Measurements from ENCODE around the gene FOXP2.
A peak's percentile ranks its signal among the peaks of the same experiment; 100 is the strongest.
"Not testable (repeated sequence)": the region's sequence is repeated elsewhere in the genome, so short reads cannot be mapped to it uniquely, and the experiment has no call there.

The FOXP2 gene

DNA sequence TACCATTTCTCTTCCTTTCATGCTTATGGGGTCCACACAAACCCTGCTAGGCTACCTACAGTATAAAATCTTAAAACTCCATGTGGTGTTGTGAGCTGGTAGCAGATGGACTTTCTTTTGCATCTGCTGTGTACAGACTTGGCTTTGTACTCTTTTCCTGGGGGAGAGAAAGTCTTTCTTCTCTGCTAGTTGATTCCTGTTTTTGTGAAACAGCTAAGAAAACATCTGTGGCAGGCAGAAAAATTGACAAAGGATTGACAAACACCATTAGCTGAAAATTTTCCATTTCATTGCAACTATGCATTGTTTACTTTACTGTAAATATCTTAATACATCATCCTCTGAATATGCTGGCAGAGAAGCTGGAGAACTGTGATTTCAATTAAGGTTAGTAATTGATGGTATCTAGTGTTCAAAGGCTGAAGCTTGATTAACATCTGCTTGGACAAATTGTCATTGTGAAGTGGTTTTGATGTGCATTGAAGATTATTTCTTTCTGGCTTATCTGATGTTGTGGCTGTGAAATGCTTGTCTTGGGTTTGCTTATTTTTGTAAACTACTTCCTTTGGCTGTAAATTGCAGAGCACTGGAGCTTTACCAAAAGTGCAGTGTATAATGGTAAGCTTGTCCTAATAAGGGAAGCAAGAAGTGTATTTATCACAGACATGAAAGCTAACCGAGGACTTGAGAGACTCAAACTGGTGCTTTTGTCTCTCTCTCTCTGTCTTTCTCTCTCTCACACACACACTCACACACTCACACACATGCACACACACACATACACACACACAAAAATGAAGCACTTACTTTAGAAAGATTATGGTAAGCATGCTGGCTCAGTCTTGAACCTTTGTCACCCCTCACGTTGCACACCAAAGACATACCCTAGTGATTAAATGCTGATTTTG, at the start of gene FOXP2:
FOXP2 (plus strand) TSS at position 660 of the 908 bp plus-strand sequence. CDS start 11,697 bp downstream, outside the sequence.
- DNase-seq (ENCODE audit: low spot score) = no peak

DNA sequence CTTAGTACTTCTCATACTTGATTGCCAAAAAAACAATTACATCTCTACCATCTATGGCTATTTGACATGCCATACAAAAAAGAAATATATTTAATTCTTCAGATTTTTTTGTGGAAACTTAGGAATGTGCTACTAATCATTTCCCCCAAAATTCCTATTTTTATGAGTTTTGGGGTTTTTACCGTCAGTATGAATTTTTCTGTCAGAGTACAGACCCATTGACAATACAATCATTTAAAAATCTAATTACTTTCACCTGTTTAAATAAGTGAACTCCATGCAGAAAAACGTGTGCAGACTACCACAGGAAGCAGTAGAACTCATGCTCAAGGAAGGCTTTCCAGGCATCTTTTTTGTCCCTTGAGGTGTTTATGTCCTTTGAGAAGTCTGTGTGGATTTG, 48.8 kb upstream of the FOXP2 start:
- no peak for DNase-seq (ENCODE audit: low spot score)

DNA sequence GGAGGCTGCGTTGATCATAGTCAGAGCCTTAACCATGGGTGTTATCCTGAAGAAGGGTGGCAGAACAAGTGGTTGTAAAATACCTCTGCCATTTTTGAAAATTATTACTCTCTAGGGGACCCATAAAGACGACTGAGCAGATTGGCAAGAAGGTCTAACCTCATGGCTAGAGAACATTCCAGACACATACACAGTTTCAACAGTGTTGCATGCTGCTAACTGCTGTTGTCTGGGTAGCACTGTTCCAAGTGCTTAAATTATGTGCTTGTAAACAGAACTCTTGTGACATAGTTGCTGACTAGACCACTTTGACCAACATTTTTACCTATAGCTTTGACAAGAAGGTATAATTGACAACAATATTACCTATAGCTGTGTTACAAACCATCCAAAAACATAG, 46.1 kb upstream of the FOXP2 start:
- DNase-seq (ENCODE audit: low spot score) = no peak

DNA sequence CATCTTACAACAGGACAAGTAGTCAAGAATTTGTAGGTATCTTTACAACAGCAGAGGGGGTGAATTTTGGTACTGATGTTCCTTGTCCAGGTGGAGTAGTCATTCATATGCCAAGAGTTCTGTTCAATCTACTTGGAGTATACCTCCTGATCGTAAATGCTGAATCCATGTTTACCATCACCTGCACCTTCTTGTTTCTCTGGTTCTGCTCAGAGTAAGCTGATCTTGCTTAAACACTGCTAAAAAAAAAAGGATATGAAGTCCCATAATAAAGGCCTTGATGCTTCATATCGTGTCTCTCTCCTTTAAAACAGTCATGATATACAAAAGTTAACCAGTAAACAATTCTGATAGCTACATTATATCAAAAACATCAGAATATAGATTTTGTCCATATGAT, 45.3 kb upstream of the FOXP2 start:
- no peak for DNase-seq (ENCODE audit: low spot score)

DNA sequence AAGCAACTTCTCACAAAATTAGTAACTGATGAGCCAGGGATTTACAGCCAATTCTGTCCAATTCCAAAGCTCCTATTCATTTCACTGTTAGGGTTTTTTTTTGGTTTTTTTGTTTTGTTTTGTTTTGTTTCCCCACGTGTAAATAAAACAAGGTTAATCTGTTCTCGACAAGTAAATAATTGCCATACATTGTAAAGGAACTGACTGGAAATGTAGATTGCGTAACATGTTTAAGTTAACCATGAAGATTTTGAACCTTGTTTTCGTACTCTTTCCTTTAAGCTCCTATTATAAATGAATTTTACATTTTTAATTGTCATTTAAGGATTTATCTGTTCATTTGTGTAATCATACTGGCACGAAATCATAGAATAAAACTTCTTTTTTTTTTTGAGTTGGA, 42.0 kb upstream of the FOXP2 start:
- no peak for DNase-seq (ENCODE audit: low spot score)

DNA sequence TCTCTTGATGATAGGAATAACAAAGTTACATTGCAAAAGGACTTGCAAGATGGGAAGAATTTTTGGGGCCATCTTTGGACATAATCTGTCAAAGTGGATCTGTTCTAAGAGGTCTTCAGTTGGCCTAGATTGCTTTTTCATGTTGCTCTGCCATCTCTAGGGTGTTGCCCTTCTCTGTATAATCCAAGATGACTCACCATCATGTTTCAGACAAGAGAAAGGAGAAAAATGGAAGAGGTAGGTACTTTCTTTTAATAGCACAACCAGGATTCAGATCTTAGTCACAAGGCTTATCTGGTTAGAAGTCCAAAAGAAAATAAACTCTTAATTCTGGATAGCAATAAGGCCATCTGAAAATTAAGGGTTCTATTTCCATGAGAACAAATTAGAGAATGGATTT, 38.7 kb upstream of the FOXP2 start:
- DNase-seq (ENCODE audit: low spot score) = no peak

DNA sequence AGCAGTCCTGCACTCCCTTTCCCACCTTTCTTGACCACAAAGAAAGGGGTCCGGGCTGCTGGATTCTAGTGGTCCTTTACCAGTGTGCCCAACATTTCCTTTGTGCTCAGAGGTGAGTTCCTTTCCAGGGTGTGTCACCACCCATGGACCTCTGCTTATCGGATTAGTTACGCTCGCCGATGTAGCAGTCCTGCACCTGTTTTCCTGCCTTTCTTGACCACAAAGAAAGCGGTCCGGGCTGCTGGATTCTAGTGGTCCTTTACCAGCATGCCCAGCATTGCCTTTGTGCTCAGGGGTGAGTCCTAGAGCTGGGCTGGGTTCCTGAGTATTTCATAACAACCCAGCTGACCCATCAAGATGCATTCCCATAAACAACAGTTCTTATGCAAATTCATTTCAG, 30.7 kb upstream of the FOXP2 start:
- DNase-seq (ENCODE audit: low spot score) = not testable (repeated sequence)

DNA sequence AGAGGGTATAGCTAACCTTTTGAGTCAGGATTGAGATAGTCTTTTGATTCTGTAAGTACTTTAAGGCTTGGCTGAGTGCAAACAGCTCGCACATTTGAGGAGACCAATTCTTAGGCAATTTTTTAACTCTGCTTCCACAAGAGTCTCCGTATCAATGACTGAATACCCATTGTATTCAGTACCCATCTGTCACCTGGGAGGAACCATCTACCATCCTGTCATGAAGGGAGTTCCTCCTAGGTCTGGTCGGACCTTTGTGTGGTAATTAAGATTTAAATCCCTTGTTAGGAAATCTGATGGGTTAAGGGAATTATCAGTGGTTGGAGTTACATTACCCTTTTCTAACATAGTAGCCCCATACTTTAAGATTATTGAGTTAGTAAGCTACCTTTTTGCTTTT, 30.3 kb upstream of the FOXP2 start:
- DNase-seq (ENCODE audit: low spot score) = not testable (repeated sequence)

DNA sequence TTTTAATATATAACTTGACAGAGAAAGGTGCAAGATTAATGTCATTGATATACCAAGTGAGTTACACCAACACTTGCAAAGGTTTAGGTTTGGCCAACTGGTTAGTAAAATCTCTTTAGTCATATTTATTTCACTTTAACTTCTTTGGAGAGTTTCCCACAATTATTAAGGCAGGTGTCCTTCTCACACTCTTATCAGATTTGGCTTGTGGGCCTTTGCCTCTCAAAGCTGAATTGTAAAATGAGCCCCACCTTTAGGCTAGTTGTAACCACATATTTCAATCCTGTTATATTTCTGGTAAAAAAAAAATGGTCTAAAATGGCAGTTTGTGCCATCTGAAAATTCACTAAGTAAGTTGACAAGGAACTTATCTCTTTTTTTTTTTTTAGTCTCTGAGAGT, 26.6 kb upstream of the FOXP2 start:
- no peak for DNase-seq (ENCODE audit: low spot score)

DNA sequence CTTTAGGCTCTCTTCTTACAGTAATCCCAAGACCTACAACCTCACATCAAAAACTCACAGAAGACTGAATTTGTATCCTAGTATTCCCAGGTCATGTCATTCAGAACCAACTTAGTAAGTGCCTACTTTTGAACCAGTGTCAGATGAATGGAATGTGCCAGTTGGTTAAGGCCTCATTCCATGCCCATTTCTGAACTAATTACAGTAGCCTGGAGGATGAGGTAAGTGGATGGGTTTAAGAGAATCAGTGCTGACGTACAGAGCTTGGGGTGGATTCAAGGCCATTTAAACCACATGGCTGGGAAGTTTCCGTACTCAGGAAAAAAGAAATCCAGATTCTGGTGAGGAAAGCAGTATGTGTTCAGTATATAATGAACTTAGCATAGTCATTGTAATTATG, 21.9 kb upstream of the FOXP2 start:
- DNase-seq (ENCODE audit: low spot score) = no peak

DNA sequence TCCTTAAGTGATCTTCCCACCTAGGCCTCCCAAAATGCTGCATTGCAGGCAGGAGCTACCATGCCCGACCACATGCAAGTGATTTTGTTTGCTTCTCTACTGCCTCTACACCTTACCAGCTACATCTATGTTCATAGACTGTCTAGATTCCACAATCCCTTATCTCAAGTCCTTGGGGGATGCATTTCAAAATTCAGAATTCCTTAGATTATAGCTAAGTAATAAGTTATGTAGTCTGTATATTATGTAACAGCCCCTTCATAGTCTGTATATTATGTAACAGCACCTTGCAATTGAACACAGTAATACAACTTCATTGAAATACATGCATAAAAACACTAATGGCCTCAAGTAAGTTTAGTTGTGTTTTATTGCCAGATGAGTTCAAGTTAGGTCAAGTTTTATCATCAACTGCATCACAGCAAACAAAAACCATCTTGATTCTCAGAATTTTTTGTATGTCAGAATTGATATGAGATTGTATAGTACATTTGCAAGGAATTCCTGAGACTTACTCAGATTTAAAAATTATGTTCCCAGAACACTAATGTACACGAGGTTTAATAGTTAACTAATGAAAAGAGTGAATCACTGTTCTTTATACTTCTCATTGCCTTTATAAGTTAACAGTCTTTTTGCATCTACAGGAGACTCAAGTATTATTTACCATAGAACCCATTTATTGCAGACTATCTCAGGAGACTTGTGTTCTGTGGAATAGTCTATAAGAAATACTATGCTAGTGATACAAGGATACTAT, 11.6 kb upstream of the FOXP2 start:
- no peak for DNase-seq (ENCODE audit: low spot score)

DNA sequence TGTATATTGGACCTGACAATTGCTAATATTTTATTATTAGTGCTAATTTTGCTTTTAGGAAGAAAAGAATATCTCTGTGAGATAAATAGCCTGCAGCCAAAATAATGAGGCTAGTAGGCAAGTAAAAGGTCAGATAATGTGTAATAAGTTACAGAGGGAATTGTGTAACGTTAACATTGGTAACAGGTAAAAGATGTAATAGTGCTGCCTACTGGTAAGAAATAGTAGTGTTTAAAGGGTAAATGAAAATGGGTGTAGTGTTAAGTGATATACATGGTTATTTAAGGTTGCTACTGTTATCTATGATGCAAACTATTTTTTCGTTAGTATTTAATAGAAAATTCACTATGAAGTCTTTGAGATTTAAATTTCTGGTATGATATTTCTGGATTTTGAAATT, 9.2 kb upstream of the FOXP2 start:
- DNase-seq (ENCODE audit: low spot score) = no peak

DNA sequence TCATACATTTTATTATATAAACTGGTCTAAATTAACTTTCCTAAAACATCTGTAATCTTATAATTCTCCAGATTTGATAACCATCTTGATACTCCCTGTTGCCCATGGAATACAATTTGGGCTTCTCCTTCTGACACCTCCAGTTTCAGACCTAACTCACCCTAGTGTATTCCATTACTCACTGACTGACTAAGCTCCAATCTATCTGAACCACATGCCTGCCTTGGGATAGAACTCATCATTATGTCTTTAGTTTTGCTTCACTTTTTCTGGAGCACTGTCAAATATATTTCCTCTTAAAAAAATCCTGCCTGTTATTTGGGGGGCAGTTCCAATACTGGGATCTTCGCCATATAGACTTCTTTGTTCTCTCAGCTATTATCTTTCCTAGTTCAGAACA, 4.9 kb upstream of the FOXP2 start:
- peak; percentile 26 for DNase-seq (ENCODE audit: low spot score)

DNA sequence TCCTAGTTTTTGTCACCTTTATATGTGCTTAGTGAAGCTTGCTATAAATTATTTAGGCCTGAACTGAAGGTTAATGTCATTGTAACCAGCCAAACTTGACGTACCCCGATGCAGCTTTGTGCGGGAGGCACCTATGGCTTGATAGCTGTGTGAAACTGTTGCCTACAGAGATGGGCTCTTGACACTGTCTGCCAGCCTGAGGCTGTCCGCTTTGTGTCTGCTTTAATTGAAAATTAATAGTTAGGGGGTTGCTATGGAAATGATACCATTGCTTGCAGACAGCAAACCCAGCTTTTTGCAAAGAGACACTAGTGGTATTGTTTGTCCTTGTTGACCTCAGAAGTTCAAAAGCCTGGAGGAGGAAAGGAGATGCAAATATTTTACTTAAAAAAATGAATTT, 2.1 kb upstream of the FOXP2 start:
- DNase-seq (ENCODE audit: low spot score) = no peak

DNA sequence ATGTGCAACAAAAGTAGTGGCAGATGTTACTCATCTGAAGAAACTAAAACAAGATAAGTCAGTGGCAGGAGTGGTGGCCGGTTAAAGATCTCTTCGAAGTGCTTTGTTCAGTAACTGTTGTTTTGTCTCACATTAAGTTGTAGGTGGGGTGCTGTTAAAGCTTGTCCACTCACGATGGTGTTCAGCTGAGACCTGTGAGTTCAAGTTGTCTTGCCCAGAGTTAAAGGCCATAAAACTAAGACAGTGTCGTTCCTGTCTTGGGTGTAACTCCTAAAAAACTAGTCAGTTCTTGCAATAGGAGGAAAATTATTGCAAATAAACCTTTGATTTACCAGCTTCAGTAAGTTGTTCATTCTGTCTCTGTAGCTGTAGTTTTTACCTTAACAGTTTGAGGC, 857 bp upstream of the FOXP2 start:
- DNase-seq (ENCODE audit: low spot score) = no peak

DNA sequence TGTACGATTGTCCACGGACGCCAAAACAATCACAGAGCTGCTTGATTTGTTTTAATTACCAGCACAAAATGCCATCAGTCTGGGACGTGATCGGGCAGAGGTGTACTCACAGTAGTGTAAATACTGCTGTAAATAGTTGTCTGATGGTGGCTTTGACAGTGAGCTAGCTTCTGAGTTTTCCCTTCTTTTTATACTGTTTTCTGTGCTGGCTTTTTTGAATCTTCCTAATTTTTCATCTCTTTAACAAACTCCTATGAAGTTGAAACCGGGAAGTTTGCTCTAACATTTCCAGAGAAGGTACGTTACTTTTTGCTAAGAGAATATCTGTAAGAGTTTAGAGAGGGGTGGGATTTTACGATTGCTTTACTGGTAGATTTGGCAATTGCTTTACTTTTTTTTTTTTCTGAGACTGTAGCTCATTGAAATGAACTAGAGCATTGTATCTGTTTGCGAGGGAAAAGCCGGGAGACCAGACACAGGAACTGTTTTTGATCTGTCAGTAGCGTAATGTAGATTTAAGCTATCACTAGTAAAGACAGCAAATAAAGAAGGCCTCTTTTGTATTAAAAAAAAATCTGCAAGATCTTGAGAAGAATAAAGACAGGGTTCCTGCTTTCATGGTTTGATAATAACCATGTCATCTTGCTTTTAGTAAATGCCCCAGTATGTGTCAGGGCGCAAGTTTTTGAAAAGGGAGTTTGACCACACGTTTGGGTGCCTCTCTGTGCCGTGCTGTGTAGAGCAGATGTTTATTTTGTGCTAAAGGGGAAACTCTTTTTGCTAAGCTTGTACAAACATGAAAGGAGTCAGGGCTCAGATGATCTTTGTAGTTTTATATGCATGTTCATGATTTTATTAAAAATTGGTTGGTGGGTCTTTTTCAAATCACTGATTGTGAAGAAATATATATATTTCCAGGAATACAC, 712 bp downstream of the FOXP2 start:
- no peak for DNase-seq (ENCODE audit: low spot score)

DNA sequence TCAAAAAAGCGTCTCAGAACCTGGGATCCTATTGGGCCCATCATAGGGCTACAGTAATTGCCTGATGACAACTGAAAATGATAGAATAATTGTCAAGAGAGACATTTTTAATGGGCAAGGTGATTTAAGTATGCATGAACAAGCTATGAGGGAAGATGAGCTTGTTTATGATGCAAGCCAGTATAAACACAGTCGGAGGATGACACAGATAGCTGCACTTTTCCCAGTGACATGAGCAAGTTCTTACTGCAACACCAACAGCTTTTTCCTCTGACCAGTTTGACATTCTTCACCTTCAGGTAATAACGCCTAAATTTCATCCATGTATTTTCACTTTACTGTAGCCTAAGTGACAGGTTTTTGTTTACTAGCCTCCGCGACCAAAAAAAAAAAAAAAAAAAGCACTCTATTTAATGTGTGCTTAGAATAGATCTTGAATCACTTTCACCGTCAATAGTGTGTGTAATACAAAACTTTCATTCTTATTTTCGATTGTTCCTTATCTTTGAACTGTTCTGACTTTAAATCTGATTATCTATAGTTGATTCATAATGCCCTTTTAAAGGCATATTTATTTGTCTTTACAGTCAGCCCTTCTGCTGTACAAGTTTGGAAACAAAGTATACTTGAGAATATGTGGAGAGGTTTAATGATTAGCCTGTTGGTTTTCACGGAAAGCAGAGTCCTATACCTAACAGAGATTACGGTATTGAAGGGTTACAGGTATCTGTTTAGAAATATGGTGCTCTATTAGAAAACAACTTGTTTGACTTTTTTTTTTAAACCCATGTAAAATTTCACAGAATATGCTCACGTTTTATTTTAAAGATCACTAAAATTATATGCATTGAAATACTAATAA, 1.7 kb downstream of the FOXP2 start:
- no peak for DNase-seq (ENCODE audit: low spot score)

DNA sequence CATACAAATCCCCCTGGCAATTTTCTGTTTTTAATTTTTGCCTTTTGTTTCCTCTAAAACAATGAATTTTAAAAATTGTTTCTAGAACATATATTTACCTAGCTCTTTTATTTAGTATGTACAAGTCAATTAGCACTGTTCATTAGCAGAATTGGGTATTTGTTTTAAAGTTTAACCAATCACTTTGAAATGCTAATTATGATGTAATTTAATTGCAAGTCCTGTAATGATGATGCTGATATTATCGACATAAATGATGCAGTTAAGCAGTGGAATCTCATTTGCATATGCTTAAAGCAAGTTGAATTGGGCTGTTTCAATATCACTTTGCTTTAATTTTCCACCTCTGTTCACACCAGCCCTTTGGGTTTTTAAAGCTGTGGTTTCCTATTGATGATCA, 2.7 kb downstream of the FOXP2 start:
- DNase-seq (ENCODE audit: low spot score) = no peak

DNA sequence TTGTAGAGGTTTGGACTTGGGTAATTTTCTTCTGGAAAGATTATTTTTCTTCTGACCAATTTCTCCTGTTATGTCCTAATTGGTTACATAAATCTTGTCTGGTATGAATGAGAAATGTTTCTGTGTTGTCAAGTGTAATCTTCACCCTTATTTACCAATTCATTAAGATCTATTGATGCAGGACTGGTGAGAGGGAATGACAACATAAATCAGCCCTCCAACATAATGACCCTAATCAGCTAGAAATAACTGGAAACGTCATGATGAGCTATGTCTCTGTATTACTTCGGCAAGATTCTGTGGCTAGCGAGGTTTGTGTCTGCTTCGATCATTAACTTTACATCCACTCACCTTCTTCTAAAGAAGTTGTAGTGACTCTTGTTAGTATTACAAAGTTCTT, 3.5 kb downstream of the FOXP2 start:
- no peak for DNase-seq (ENCODE audit: low spot score)

DNA sequence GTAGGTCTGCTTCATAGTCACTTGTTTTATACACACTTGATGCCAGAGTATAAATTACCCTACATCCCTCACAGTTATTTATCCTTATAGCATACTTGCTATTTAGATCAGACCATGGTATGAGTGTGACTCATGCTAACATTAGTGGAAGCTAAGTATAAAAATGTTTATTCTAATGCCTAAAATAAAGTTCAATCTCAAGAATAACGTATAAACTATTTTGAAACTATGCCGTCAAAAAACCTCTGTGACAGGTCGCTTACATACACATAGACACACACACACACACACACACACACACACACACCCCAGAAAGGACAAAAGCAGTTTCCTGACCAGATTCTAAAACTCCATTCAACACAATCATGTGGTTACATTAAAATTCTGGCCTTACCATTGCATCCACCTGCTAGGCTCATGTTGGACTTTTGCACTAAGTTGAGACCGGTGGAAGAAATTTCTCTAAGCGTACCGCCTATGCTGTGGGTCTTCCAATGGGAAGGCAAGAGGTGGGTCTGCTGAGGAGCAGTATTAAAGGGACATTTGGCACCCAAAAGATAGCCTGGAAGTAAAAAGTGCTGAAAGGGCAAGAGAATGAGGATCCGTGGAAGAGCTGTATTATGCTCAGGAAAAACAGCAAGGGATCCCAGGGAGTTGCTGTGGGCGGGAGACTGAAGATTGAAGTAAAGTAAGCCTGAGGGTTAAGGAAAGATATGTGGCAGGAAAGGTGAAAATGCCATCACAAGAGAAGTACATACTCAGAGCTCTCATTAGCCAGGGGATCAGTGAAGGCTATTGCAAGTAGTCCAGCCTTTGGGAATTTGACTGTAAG, 5.0 kb downstream of the FOXP2 start:
- no peak for DNase-seq (ENCODE audit: low spot score)

Data from GM03348 (cell line).